HEK293 (cell line): ENCODE measurements around the gene SLC25A30.
A peak's percentile ranks its signal among the peaks of the same experiment; 100 is the strongest.

Source experiments
- INSM2 ChIP-seq: fragments of 450-650 bp; formaldehyde crosslinking; IDR thresholded peaks from 2 replicates; pipeline ENCODE4 v1.5.1; 2016; ENCODE audit warnings: missing biosample characterization, missing genetic modification characterization
- KLF17 ChIP-seq: fragments of 450-650 bp; formaldehyde crosslinking; IDR thresholded peaks from 2 replicates; pipeline ENCODE4 v1.5.1; 2016; ENCODE audit warnings: missing biosample characterization, missing genetic modification characterization
- PRDM1 ChIP-seq: fragments of 450-650 bp; formaldehyde crosslinking; IDR thresholded peaks from 2 replicates; pipeline ENCODE4; 2016; ENCODE audit warnings: missing biosample characterization, missing genetic modification characterization
- PRDM10 ChIP-seq: fragments of 450-650 bp; formaldehyde crosslinking; IDR thresholded peaks from 2 replicates; pipeline ENCODE4 v1.5.1; 2016; ENCODE audit warnings: missing biosample characterization, missing genetic modification characterization
- PRDM6 ChIP-seq: fragments of 450-650 bp; formaldehyde crosslinking; IDR thresholded peaks from 2 replicates; pipeline ENCODE4 v1.5.1; 2017; ENCODE audit warnings: missing biosample characterization, missing genetic modification characterization
- WT1 ChIP-seq: fragments of 450-650 bp; formaldehyde crosslinking; IDR thresholded peaks from 2 replicates; pipeline ENCODE4 v1.5.1; 2016; ENCODE audit warnings: missing biosample characterization, missing genetic modification characterization
- ZBTB21 ChIP-seq: fragments of 450-650 bp; formaldehyde crosslinking; IDR thresholded peaks from 2 replicates; pipeline ENCODE4 v1.5.1; 2017; ENCODE audit warnings: missing biosample characterization, missing genetic modification characterization
- ZFP37 ChIP-seq: fragments of 450-650 bp; formaldehyde crosslinking; IDR thresholded peaks from 2 replicates; pipeline ENCODE4 v1.5.1; 2016; ENCODE audit warnings: missing biosample characterization, missing genetic modification characterization
- ZNF114 ChIP-seq: fragments of 450-650 bp; formaldehyde crosslinking; IDR thresholded peaks from 2 replicates; pipeline ENCODE4 v1.5.0; 2017; ENCODE audit warnings: missing biosample characterization, missing genetic modification characterization
- ZNF184 ChIP-seq: fragments of 450-650 bp; IDR thresholded peaks from 2 replicates; pipeline ENCODE4 v1.5.1; 2018; ENCODE audit warnings: missing biosample characterization, mild to moderate bottlenecking, missing genetic modification characterization
- ZNF23 ChIP-seq: fragments of 450-650 bp; formaldehyde crosslinking; IDR thresholded peaks from 2 replicates; pipeline ENCODE4 v1.5.1; 2016; ENCODE audit warnings: missing biosample characterization, missing genetic modification characterization, borderline replicate concordance
- ZNF350 ChIP-seq: fragments of 450-650 bp; formaldehyde crosslinking; IDR thresholded peaks from 2 replicates; pipeline ENCODE4 v1.5.0; 2017; ENCODE audit warnings: missing biosample characterization, mild to moderate bottlenecking, missing genetic modification characterization
- ZNF366 ChIP-seq: fragments of 450-650 bp; formaldehyde crosslinking; conservative IDR thresholded peaks from 2 replicates; pipeline ENCODE4 v1.5.1; 2016; ENCODE audit warnings: missing biosample characterization, missing genetic modification characterization
- ZNF398 ChIP-seq: fragments of 450-650 bp; formaldehyde crosslinking; IDR thresholded peaks from 2 replicates; pipeline ENCODE4 v1.5.1; 2017; ENCODE audit warnings: missing biosample characterization, missing genetic modification characterization
- ZNF623 ChIP-seq: fragments of 450-650 bp; formaldehyde crosslinking; IDR thresholded peaks from 2 replicates; pipeline ENCODE4 v1.5.1; 2016; ENCODE audit warnings: missing biosample characterization, missing genetic modification characterization
- ZNF626 ChIP-seq: fragments of 450-650 bp; sonication (Bioruptor Pico); formaldehyde crosslinking; IDR thresholded peaks from 2 replicates; pipeline ENCODE4 v1.5.1; 2018; ENCODE audit warnings: missing biosample characterization, missing genetic modification characterization, inconsistent platforms
- ZNF645 ChIP-seq: fragments of 450-650 bp; formaldehyde crosslinking; IDR thresholded peaks from 2 replicates; pipeline ENCODE4; 2016; ENCODE audit warnings: missing biosample characterization, missing genetic modification characterization
- ZNF707 ChIP-seq: fragments of 450-650 bp; formaldehyde crosslinking; IDR thresholded peaks from 2 replicates; pipeline ENCODE4 v1.5.1; 2016; ENCODE audit warnings: missing biosample characterization, missing genetic modification characterization

The SLC25A30 gene

GRCh38 chr13:45361596-45362206 lies 56.5 kb downstream of the SLC25A30 start (continued):
- TF ChIP-seq PRDM10: no peak
- no peak for TF ChIP-seq ZNF398 (tag by site-specific recombination)
- TF ChIP-seq PRDM1 (tag by site-specific recombination): peak; percentile 62
- no peak for TF ChIP-seq ZNF114
- TF ChIP-seq ZNF366: peak; percentile 50
- 0 out of 2 replicates have a peak, but pooled peaks have one; percentile 26 for TF ChIP-seq WT1 (tag by site-specific recombination)
- peak; percentile 77; the same call in 1 of the 2 replicates for TF ChIP-seq KLF17 (tag by site-specific recombination)
- peak; percentile 62; the same call in 1 of the 2 replicates for TF ChIP-seq INSM2
- no peak for TF ChIP-seq ZNF623 (tag by site-specific recombination)
- no peak for TF ChIP-seq ZNF645
- TF ChIP-seq ZNF707 (tag by site-specific recombination): no peak
- TF ChIP-seq ZFP37 (tag by site-specific recombination): peak; percentile 40; the same call in 1 of the 2 replicates
- no peak for TF ChIP-seq ZNF350
- no peak for TF ChIP-seq ZNF626 (tag by site-specific recombination)
- no peak for TF ChIP-seq ZNF23 (tag by site-specific recombination)
- TF ChIP-seq PRDM6 (tag by site-specific recombination): no peak
- 0 out of 2 replicates have a peak, but pooled peaks have one; percentile 22 for TF ChIP-seq ZNF184 (tag by site-specific recombination)
- peak; percentile 74; the same call in 1 of the 2 replicates for TF ChIP-seq ZBTB21 (tag by site-specific recombination)
